ENCODE results near the gene BRCC3.

GRCh38 chrX:155086202-155086840, 15.0 kb downstream of the BRCC3 start:
- no peak for TF ChIP-seq POLR2A (IDR thresholded peaks at IDR 0.05; ENCODE audit: low read depth, low read length)
- no peak for TF ChIP-seq POLR2AphosphoS5 (IDR thresholded peaks at IDR 0.05; ENCODE audit: low read depth, low read length)
- TF ChIP-seq TAF1 (IDR thresholded peaks at IDR 0.05; ENCODE audit: borderline replicate concordance, low read depth, low read length) = no peak
